Embryonic facial prominence (tissue), 1 donor: Measurements from ENCODE around the gene CD83.

Experiments
- DNase-seq: peaks from one replicate; pipeline ENCODE4 v3.0.0-alpha.2; 2016; ENCODE audit errors: extremely low spot score

Gene CD83

GRCh38 chr6:14092316-14092715, 25.3 kb upstream of the CD83 start:
- no peak for DNase-seq

GRCh38 chr6:14092838-14093789, 24.5 kb upstream of the CD83 start:
- DNase-seq: no peak

GRCh38 chr6:14094721-14095120, 22.9 kb upstream of the CD83 start:
- DNase-seq: no peak

- DNase-seq: no peak
Observed at GRCh38 chr6:14095437-14095836, 22.1 kb upstream of the CD83 start.

- DNase-seq: no peak
Observed at GRCh38 chr6:14100138-14100537, 17.4 kb upstream of the CD83 start.

- no peak for DNase-seq
Observed at GRCh38 chr6:14100966-14101365, 16.6 kb upstream of the CD83 start.

GRCh38 chr6:14102383-14102782, 15.2 kb upstream of the CD83 start:
- no peak for DNase-seq

- DNase-seq: no peak
Observed at GRCh38 chr6:14105547-14105946, 12.0 kb upstream of the CD83 start.

- DNase-seq: no peak
Observed at GRCh38 chr6:14107000-14107399, 10.6 kb upstream of the CD83 start.

- DNase-seq: no peak
Observed at GRCh38 chr6:14107711-14108494, 9.7 kb upstream of the CD83 start.

GRCh38 chr6:14108571-14109410, 8.8 kb upstream of the CD83 start:
- DNase-seq: no peak

GRCh38 chr6:14109411-14109826, 8.2 kb upstream of the CD83 start:
- DNase-seq: no peak

- no peak for DNase-seq
Observed at GRCh38 chr6:14110001-14110818, 7.4 kb upstream of the CD83 start.

- DNase-seq: no peak
Observed at GRCh38 chr6:14113976-14114375, 3.6 kb upstream of the CD83 start.

- DNase-seq: no peak
Observed at GRCh38 chr6:14118091-14118439, 493 bp downstream of the CD83 start.

GRCh38 chr6:14118446-14118845, 874 bp downstream of the CD83 start:
- DNase-seq: no peak

- no peak for DNase-seq
Observed at GRCh38 chr6:14119784-14120183, 2.2 kb downstream of the CD83 start.

GRCh38 chr6:14120546-14120945, 3.0 kb downstream of the CD83 start:
- no peak for DNase-seq

GRCh38 chr6:14121936-14122344, 4.4 kb downstream of the CD83 start:
- no peak for DNase-seq

GRCh38 chr6:14123386-14124111, 6.0 kb downstream of the CD83 start:
- DNase-seq: no peak
